ENCODE measurements around the gene CABP7.

DNA sequence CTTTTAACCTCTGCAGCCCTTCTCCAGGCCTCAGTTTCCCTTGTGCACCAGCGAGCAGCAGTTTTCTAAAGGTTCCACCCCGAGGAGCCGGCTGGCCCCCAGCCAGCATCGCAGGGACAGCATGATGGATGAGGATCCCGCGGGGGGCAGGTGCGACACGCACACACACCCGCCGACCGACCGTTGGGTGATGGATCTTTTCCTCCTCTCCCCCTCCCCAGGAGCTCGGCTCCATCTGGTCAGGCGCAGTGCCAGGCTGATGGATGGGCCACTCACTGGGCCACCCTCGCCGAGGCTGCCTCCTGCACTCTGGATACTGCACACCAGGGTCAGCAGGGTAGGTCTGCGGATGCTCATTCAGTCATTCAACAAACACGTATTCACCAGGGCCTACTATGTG is 12.8 kb upstream of the CABP7 start:
- TF ChIP-seq POLR2A (IDR thresholded peaks at IDR 0.05; ENCODE audit: low read length), result no peak
- TF ChIP-seq GATA1 (IDR thresholded peaks at IDR 0.05; ENCODE audit: low read depth, low read length), result no peak
